Activated naive CD4-positive, alpha-beta T cell treated with anti-CD3 and anti-CD28 coated beads, Interleukin-2, amount 50 U/mL, for 72 hours (primary cell): ENCODE data around the gene DGKK. TPM values are rescaled to one million over a fixed set of nuclear protein-coding genes. Genes with fewer than 3 reads are reported as not detected.

Source experiments
- ATAC-seq, 2 donors: fragments of 150-1000 bp; cut with Tn5 transposase; 2 replicates each; pipeline ENCODE4 v1.10.0; 2021; ENCODE audit warnings: mild to moderate bottlenecking in 2 of 2, moderate library complexity in 2 of 2
- DNase-seq, 2 donors: peaks; one replicate each; pipeline ENCODE4 v3.0.0; 2021 to 2022; ENCODE audit warnings: low spot score in 2 of 2
- H3K27ac Mint-ChIP-seq, 2 donors: one replicate each; pipeline ENCODE4 v1.8.0; 2022; ENCODE audit warnings: mild to moderate bottlenecking in 2 of 2, mixed read lengths in 2 of 2
- H3K36me3 Mint-ChIP-seq, 2 donors: one replicate each; pipeline ENCODE4 v1.8.0; 2022; ENCODE audit warnings: mixed read lengths in 2 of 2
- H3K9me3 Mint-ChIP-seq, 2 donors: one replicate each; pipeline ENCODE4 v1.8.0; 2022; ENCODE audit warnings: mixed read lengths in 2 of 2
- total RNA-seq, 2 donors: library from RNA; stranded (reverse); gene quantifications; one replicate each; pipeline ENCODE4 v1.2.3, GENCODE V29; 2022

The DGKK gene
- total RNA-seq, 2 donors from 2014 or later: not detected

DNA sequence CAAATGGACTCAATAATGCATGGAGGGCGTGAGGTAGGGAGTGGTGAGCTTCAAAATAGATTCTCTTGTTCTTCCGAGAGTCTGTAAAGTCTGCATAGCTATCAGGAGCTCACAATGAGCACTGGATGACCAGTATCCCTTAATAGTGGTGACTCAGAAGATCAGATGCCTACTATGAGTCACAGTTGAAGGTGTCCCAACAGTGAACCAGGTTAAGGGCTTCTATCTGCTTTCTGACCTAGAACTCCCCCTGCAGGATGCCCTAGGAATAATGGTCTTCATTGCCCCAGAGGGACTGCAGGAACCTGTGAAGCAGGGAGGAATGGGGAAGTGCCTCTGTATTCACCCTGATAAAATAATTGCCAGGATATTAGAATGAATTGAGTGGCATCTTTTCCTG lies 22.1 kb downstream of the DGKK start:
- ATAC-seq (peak; percentile 58 to 60), DNase-seq (peak in 1 of 2 donors; percentile 16)
- H3K27ac Mint-ChIP-seq: no peak overlapping the region
- H3K9me3 Mint-ChIP-seq: no peaks in the 10 kb centered on the region
- H3K36me3 Mint-ChIP-seq: no peaks in the 10 kb centered on the region

DNA sequence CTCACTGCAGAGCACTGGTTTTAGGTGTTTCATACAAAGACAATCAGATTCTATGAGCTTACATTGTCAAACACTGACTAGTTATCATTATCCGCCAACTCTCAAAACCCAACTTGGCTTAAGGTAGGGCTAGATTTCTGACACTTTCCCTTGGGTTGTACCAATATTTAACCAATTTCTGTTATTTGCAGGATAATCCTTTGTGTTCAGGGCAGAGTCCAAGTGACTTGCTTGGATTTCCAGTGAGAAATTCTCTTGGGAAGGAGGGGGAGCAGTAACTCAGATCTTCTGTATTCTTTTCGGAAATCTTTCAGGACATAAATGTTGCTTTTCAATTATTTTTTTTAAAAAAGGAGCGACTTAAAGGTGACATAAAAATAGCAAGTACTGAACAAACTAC lies 23.1 kb downstream of the DGKK start:
- Mint-ChIP-seq H3K36me3 (no peaks in the 10 kb centered on the region), H3K27ac (no peak overlapping the region), H3K9me3 (no peaks in the 10 kb centered on the region)
- DNase-seq (no peak), ATAC-seq (no peak)

DNA sequence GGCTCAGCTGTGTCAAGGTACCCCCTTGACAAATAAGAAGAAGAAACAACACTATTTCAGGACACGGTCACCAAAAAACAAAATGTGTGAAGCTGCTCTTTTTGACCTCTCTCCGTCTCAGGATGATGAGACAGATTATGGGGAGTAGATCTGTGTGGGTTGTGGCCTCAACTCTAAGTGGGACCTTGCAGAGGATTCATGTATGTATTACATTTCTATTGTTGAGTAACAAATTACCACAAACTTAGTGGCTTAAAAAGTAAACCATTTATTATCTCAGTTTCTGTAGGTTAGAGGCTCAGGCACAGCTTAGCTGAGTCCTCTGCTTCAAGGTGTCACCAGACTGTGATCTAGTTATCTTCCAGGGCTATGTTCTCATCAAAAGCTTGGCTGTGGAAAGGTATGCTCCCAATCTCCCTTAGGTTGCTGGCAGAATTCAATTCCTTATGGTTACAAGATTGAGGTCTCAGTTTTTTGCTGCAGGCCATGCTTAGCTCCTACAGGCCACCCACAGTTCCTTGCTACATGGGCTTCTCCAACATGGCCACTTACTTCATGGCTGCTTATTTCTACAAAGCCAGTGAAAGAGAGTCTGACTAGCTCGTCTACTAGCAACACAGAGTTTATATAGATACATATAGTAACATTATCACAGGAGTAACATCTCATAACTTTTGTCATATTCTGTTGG lies 28.1 kb downstream of the DGKK start:
- no peak for DNase-seq
- H3K9me3 Mint-ChIP-seq: no peaks in the 10 kb centered on the region
- ATAC-seq: no peak
- H3K27ac Mint-ChIP-seq: no peak overlapping the region
- no peaks in the 10 kb centered on the region for H3K36me3 Mint-ChIP-seq

DNA sequence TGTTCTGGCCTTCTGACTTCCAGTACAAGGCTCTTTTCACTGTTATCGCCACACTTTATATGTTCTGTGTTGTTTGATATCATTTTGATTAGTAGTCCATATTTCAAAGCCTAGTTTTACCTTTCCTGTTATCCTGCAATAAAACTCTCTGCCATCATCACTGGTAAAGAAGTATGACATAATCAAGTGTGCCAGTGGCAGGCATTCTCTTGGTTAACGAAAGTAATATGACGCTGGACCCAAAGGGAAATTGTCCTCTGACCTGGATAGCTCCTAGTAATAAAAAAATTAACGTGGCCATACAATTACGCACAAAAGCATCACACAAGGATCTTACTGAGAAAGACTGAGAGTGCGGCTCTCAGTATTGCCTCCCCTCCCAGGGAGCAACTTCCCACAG lies 33.8 kb downstream of the DGKK start:
- H3K27ac Mint-ChIP-seq: no peak overlapping the region
- no peak for ATAC-seq

DNA sequence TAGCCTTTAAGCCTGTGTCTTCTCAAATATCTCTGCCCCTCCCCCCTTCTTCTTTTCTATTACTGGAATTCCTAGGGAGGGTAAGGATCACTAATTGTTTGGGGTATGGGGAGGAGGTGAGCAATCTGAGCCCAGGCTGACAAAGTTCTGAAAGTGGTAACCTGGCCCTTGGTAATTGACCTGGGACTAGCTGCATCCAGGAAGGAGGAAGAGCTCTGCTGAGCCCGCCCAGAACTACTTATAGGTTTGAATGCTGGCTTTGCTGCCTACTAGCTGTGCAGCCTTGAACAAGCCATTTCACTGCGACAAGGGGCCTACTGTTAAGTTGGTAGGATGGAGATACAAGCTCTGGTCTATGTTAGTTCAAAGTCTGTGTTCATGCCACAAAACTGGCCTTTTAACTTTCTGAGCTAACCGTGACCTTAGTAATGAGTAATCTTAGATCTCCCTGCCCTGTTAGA lies 37.8 kb downstream of the DGKK start:
- Mint-ChIP-seq H3K36me3 (no peaks in the 10 kb centered on the region), H3K9me3 (no peaks in the 10 kb centered on the region), H3K27ac (no peak overlapping the region)
- no peak for DNase-seq
- no peak for ATAC-seq

More for the DNA sequence above, 33.8 kb downstream of the DGKK start:
- no peak for DNase-seq
- H3K9me3 Mint-ChIP-seq: no peaks in the 10 kb centered on the region
- no peaks in the 10 kb centered on the region for H3K36me3 Mint-ChIP-seq

DNA sequence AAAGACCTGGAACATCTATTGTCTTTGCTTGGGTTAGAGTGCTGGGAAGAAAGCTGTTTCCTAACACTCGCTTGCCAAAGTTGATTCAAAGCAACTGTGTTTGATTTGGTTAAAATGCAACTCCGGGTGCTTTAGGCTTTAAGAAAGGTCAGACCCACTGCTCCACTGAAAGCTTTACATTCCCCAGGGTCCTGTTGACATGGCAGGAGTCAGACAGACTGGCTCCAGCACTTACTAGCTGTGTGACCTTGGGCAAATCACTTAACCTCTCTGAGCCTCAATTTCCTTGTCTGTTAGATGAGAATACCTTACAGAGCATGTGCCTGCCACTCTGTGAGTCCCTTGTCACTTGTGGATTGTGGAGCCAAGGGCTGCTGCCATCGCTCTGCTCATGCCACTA lies 39.0 kb downstream of the DGKK start:
- Mint-ChIP-seq H3K9me3 (no peaks in the 10 kb centered on the region), H3K27ac (no peak overlapping the region), H3K36me3 (no peaks in the 10 kb centered on the region)
- ATAC-seq (no peak), DNase-seq (no peak)

DNA sequence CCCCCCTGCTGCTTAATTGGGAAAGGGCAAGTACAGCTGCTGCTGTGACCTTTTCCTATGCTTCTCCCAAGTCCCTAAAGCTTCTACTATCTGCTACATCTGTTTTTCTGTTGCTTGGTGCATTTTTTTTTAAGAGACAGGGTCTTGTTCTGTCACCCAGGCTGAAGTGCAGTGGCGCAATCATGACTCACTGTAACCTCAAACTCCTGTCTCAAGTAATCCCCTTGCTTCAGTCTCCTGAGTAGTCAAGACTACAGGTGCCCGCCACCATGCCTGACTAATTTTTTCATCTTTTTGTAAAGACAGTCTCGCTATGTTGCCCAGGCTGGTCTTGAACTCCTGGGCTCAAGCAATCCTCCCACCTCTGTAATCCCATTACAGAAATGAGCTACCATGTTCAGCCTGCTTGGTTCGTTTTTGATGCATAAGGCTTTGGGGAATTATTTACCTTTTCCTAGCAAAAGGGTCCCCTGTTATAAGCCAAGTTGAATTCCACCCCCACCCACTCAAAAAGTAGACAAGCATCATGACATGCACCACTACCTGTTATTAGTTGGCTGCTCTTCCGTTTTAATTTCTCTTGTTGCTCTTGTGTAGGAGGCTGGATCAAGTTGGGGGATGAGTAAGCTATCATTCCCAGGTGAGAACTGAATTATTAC lies 39.6 kb downstream of the DGKK start:
- H3K27ac Mint-ChIP-seq: no peak overlapping the region
- H3K36me3 Mint-ChIP-seq: no peaks in the 10 kb centered on the region
- ATAC-seq (no peak), DNase-seq (no peak)
- no peaks in the 10 kb centered on the region for H3K9me3 Mint-ChIP-seq

DNA sequence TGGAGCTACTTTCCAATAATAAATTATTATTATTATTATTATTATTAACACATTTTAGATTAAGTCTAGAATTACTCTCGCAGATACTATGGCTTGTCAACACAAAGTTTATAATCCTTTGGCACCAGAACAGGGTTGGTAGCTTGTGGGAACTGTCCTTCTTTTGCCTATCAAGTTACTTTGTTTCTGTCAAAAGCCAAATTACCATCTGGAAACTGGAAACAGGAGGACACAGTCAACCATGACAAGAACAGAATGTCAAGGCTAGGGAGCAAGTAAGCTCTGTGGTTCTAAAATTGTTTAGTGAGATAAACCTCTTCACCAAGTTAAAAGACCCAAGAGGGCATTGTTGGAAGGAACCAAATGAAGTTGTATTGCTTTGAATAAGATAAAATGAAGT lies 42.5 kb downstream of the DGKK start:
- no peaks in the 10 kb centered on the region for H3K9me3 Mint-ChIP-seq
- no peak for ATAC-seq
- H3K27ac Mint-ChIP-seq: no peak overlapping the region
- no peak for DNase-seq
- H3K36me3 Mint-ChIP-seq: no peaks in the 10 kb centered on the region

DNA sequence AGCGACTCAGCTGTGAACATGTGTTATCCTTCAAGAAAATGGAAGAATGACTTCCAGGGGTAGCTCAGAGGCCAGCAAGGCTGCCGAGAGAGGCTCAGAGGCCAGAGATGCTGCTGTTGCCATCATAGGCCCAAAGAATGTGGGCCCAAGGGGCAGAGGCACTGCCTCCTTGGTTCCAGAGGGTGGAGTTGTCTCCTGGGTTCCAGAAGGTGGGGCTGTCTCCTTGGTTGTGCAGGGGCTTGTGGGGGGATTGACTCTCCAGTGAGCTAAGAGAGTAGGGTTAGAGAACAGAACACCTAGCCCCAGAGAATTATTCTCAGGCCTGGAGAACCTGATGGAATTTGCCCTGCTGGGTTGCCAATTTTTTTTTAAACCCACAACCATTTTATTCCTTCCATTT lies 62.6 kb downstream of the DGKK start:
- no peak overlapping the region for H3K27ac Mint-ChIP-seq
- no peak for DNase-seq
- ATAC-seq: no peak
- H3K36me3 Mint-ChIP-seq: no peaks in the 10 kb centered on the region
- no peaks in the 10 kb centered on the region for H3K9me3 Mint-ChIP-seq

DNA sequence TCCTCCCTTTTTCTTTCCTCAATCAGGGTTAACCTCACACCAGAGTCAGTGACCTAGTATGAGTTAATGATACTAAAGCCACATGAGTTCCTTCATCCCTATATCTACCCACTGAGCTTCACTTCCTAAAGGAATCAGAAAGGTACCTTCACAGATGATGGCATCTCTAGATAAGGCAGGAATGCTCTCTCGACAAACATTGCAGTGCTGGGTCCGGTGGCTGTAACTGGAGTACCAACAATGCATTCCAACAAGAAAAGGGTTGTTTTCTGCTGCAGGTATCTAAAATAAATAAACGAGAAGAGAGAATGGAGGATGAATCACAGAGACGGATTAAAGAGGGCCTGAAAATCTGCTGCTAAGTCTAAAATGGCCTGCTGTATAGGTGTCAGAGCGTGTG lies 66.7 kb downstream of the DGKK start:
- no peak overlapping the region for H3K27ac Mint-ChIP-seq
- ATAC-seq (no peak), DNase-seq (no peak)
- no peaks in the 10 kb centered on the region for H3K9me3 Mint-ChIP-seq
- H3K36me3 Mint-ChIP-seq: no peaks in the 10 kb centered on the region

DNA sequence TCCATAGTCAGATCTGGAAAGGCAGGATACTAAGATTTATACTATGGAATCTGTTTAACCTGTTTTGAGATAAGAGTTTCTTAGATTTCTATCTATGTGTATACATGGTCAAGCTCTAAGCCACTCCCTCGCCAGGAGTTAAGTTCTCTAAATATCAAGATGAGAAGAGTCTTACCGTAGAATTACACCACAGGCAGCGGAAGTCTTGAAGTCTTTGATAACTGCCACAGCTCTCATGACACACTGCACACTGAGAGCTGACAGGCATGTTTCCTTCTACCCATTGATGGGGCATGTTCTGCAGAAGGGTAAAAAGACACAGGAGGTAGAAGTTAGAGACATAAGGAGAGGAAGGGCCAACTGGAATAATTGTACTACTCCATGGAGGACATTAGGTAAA lies 67.7 kb downstream of the DGKK start:
- no peak for ATAC-seq
- DNase-seq: no peak
- Mint-ChIP-seq H3K9me3 (no peaks in the 10 kb centered on the region), H3K27ac (no peak overlapping the region), H3K36me3 (no peaks in the 10 kb centered on the region)

DNA sequence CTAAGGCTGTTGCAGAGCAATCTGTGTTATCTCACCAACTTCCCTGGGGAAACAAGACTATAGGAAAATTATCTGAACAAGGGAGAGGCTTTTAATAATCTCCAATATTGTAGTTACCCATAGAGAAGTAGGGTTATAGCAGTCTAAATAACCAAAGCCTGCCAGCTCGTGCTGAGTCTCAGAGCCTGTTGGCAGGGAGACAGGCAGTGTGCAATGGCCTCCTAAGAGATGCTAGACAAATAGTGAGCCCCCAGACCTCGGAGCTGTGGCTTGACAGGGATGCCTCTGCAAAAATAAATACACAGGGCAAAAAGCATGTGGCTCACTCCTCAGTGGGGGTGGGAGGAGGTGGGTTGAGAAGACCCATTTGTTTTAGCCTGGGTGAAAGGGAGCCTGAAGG lies 76.7 kb downstream of the DGKK start:
- no peaks in the 10 kb centered on the region for H3K36me3 Mint-ChIP-seq
- ATAC-seq (no peak), DNase-seq (no peak)
- H3K27ac Mint-ChIP-seq: no peak overlapping the region
- H3K9me3 Mint-ChIP-seq: no peaks in the 10 kb centered on the region

DNA sequence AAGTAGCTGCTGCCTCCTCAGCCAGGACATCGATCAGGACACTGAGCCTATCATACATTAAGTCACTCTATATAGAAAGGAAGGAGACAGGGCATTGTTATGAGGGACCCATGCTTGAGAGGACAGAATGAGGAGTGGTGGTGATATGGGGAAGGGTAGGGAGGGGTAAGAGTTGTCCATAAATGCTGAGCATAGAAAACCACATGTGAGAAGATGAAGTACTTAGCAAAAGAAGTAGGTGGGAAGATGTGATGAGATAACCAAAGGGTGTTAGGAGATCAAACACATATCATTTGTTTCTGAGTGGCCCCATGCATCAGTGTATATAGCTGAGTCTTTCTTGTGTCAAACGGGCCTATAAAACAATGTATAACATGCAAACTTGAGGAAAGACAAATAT lies 84.1 kb downstream of the DGKK start:
- no peaks in the 10 kb centered on the region for H3K36me3 Mint-ChIP-seq
- DNase-seq (no peak), ATAC-seq (no peak)
- H3K9me3 Mint-ChIP-seq: no peaks in the 10 kb centered on the region
- no peak overlapping the region for H3K27ac Mint-ChIP-seq

DNA sequence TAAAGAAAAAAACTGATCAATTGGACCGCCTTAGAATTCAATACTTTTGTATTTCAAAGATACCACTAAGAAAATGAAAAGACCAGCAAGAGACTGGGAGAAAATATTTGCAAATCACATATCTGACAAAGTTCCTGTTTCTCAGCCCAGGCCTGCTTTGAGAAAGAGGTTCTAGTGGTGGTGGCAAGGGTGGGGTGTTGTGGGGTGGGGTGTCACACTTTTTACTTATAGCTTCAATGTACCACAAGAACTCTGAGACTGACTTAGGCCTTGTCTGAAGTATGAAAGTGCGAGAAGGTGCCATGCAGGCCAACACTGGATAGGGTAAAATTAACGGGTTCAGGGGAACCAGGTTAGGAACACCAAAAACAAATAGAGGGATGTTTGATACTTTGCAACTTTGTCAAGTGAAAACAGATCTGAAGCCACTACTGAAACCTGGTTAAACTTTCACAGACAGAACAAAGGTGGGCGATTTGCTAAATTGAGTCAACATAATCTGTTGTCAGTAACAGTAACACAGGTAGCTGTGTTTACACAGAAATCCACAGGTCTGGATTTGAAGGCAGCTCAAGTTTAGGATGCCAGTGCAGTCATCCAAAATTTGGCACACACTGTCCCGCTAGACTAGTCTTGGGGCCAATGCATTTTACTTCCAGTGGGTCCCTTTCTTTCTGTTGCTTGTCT lies 88.8 kb downstream of the DGKK start:
- Mint-ChIP-seq H3K36me3 (no peaks in the 10 kb centered on the region), H3K27ac (no peak overlapping the region), H3K9me3 (no peaks in the 10 kb centered on the region)
- ATAC-seq (no peak), DNase-seq (no peak)

DNA sequence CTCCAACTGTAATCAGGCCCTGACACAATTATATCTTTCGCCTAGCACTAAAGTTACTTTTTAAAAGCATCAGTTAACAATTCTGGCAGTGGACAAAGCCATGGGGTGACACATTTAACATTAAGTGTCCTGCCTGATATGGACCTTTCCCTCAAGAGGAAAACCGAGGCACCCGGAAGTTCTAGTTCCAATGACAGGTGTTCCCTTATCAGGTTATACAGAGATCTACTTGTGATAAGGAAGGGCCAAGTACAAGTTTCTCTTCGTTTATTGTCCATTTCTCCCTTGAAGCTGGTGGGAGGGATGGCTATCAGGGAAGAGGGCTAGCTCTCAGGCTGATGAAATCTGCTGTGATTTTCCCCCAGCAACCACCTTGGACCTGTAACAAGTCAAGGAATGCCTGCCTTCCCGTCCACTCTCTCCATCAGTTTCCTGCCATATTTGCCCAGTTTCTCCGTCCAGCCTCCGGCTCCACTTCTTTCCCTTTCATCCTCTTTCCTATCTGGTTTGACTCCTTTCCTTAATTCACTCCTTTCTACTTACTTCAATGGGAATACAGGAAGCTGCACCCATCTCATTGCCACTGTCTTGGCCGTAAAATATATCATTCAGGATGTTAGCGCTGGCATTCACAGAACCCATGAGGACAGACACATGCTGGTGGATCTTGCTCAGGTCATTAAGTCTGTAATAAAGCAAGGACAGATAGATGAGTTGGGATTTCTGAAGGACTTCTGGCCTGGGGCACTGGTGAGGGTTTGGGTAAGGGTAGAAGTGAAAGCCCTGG lies 95.0 kb downstream of the DGKK start:
- no peak overlapping the region for H3K27ac Mint-ChIP-seq
- no peaks in the 10 kb centered on the region for H3K36me3 Mint-ChIP-seq
- H3K9me3 Mint-ChIP-seq: no peaks in the 10 kb centered on the region
- no peak for DNase-seq
- no peak for ATAC-seq

DNA sequence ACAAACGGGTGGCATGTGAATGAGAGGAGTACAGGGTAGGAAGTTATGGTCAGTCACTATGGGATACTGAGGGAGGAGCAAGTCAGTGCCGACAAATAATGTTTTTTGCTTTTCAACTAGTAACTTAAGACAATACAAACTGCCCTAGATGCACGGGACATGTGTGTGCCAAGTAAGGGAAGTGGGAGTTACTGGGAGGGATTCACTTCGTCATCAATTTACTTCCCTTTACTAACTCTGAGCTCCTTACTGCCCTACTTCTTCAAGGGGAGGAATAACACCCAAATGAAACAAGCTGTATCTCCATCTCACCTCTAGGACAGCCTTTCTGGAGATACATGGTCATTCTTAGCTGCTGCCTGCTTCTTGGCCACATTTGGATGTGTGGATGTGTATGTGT lies 97.7 kb downstream of the DGKK start:
- Mint-ChIP-seq H3K9me3 (no peaks in the 10 kb centered on the region), H3K36me3 (no peaks in the 10 kb centered on the region), H3K27ac (no peak overlapping the region)
- DNase-seq (no peak), ATAC-seq (no peak)

DNA sequence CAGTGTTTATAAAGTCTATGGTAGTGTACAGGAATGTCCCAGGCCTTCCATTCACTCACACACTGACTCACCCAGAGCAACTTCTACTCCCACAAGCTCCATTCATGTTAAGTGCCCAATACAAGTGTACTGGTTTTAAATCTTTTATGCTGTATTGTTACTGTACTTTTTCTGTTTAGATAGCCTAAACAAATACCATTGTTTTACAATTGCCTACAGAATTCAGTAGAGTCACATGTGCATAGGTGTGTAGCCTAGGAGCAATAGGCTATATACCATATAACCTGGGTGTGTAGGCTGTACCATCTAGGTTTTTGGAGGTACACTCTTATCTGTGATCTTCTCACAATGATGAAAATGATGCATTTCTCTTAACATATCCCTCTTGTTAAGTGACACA lies 126.7 kb downstream of the DGKK start:
- DNase-seq: no peak
- no peak for ATAC-seq
- Mint-ChIP-seq H3K27ac (no peak overlapping the region), H3K9me3 (no peaks in the 10 kb centered on the region), H3K36me3 (no peaks in the 10 kb centered on the region)
